ENCODE measurements around the gene NME9.

- TF ChIP-seq POLR2A (IDR thresholded peaks at IDR 0.05) (no peak), CTCF (IDR thresholded peaks at IDR 0.05) (no peak)
Measured at GRCh38 chr3:138377804-138378203, 48.2 kb upstream of the NME9 start.

All from tibial nerve (tissue), 3 donors.